Suprapubic skin (tissue), 4 donors: ENCODE measurements around the gene IL2RA. TPM values are rescaled to one million over a fixed set of nuclear protein-coding genes. Genes with fewer than 3 reads are reported as not detected.

Source experiments
- DNase-seq, 2 donors: peaks; one replicate each; pipeline ENCODE4 v3.0.0-alpha.2; 2019; ENCODE audit warnings: low spot score in 2 of 2
- H3K27ac ChIP-seq: fragments of 200-600 bp; sonication (generic); one replicate; pipeline ENCODE4 v1.5.1; 2019
- H3K27me3 ChIP-seq: fragments of 200-600 bp; sonication (generic); one replicate; pipeline ENCODE4 v1.5.1; 2019
- H3K36me3 ChIP-seq: fragments of 200-600 bp; sonication (generic); one replicate; pipeline ENCODE4 v1.5.1; 2019
- H3K4me1 ChIP-seq: fragments of 200-600 bp; sonication (generic); one replicate; pipeline ENCODE4 v1.5.1; 2019
- H3K4me3 ChIP-seq: fragments of 200-600 bp; sonication (generic); one replicate; pipeline ENCODE4 v1.5.1; 2019; ENCODE audit warnings: mild to moderate bottlenecking
- H3K9me3 ChIP-seq: fragments of 200-600 bp; sonication (generic); one replicate; pipeline ENCODE4 v1.5.1; 2019
- EP300 ChIP-seq: sonication (generic); formaldehyde crosslinking; IDR thresholded peaks from one replicate; pipeline ENCODE4 v1.6.1; 2017; ENCODE audit warnings: antibody characterized with exemption
- POLR2A ChIP-seq, 2 donors: fragments of 450-650 bp; IDR thresholded peaks; one replicate each; pipeline ENCODE4 v1.6.1; 2017; ENCODE audit warnings: antibody characterized with exemption in 2 of 2, mild to moderate bottlenecking in 2 of 2, moderate library complexity in 2 of 2
- POLR2AphosphoS5 ChIP-seq, 3 donors: sonication (generic); formaldehyde crosslinking; IDR thresholded peaks; one replicate each; pipeline ENCODE4 v1.6.1; 2017; ENCODE audit warnings: antibody characterized with exemption in 3 of 3
- WGBS: methylation state at CpG from one replicate; pipeline ENCODE4 v1.1.5; 2018; 5-methylcytosine and 5-hydroxymethylcytosine counted together
- total RNA-seq, 4 donors: library from RNA; depleted of rRNA; stranded (reverse); fragments of >200 nt; gene quantifications; one replicate each; pipeline ENCODE4 v1.1.0, GENCODE V29; 2016
- TF ChIP-seq, protein P1 (sequence below), 2 donors: fragments of 200-600 bp in 1 of 2; fragments of 450-650 bp in 1 of 2; sonication (generic) in 1 of 2; IDR thresholded peaks; one replicate each; pipeline ENCODE4 v1.5.1; 2016 to 2019; ENCODE audit warnings: antibody characterized with exemption in 2 of 2, mild to moderate bottlenecking in 1 of 2, moderate library complexity in 1 of 2

Gene IL2RA
- total RNA-seq, 4 donors from 2014 or later, result 0.21 to 0.70 TPM; not detected in 2

DNA sequence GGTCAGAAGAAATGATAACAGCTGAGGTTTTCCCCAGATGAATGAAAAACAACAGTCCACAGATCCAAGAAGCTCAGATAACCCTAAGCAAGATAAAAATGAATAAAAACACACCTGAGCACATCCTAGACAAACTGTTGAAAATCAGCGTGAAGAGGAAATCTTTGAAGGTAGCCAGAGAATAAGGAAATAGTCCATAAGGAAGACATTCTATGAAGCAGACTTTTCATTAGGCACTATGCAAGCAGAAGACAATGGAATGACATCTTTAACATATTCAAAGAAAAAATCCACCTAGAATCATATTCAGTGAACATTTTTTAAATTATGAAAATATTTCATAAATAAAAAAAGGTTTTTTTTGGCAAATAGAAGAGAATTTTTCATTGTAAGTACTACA is 69.8 kb downstream of the IL2RA start:
- WGBS, result 89% methylated on average over 1 of the region's 1 CpG
- no peaks in the 10 kb centered on the region for H3K36me3 ChIP-seq
- no peak for TF ChIP-seq EP300

DNA sequence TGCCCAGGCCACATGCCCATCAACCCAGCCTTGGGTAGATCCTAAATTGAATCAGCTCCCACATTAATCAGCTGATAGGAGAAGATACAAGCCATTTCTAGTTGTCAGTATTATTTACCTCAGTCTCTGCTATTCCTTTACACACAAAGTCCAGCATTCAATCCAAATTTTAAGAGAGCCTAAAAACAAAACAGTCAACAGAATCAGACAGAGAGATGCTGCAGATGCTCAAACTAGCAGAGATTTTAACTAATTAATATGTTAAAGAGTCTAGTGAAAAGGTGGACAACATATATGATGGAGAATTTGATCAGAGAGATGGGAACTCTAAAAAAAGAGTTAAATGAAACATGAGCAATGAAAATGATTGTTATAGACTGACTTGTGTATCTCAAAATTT is 70.5 kb downstream of the IL2RA start:
- no peaks in the 10 kb centered on the region for H3K27me3 ChIP-seq
- TF ChIP-seq, protein P1, sequence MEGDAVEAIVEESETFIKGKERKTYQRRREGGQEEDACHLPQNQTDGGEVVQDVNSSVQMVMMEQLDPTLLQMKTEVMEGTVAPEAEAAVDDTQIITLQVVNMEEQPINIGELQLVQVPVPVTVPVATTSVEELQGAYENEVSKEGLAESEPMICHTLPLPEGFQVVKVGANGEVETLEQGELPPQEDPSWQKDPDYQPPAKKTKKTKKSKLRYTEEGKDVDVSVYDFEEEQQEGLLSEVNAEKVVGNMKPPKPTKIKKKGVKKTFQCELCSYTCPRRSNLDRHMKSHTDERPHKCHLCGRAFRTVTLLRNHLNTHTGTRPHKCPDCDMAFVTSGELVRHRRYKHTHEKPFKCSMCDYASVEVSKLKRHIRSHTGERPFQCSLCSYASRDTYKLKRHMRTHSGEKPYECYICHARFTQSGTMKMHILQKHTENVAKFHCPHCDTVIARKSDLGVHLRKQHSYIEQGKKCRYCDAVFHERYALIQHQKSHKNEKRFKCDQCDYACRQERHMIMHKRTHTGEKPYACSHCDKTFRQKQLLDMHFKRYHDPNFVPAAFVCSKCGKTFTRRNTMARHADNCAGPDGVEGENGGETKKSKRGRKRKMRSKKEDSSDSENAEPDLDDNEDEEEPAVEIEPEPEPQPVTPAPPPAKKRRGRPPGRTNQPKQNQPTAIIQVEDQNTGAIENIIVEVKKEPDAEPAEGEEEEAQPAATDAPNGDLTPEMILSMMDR (IDR thresholded peaks at IDR 0.05), result no peak
- TF ChIP-seq EP300, result no peak
- TF ChIP-seq POLR2AphosphoS5 (IDR thresholded peaks at IDR 0.05), result no peak
- TF ChIP-seq POLR2A (IDR thresholded peaks at IDR 0.05), result no peak
- no peak overlapping the region for H3K4me3 ChIP-seq
- H3K27ac ChIP-seq, result no peak overlapping the region
- no peak for DNase-seq
- H3K4me1 ChIP-seq, result peaks cover 9% of the 10 kb centered on the region
- no peaks in the 10 kb centered on the region for H3K36me3 ChIP-seq
- peaks cover 4% of the 10 kb centered on the region for H3K9me3 ChIP-seq

More for the DNA sequence above, 69.8 kb downstream of the IL2RA start:
- H3K4me1 ChIP-seq, result peaks cover 9% of the 10 kb centered on the region
- DNase-seq, result no peak
- H3K27ac ChIP-seq, result no peak overlapping the region
- no peaks in the 10 kb centered on the region for H3K27me3 ChIP-seq
- no peak overlapping the region for H3K4me3 ChIP-seq
- H3K9me3 ChIP-seq, result peaks cover 4% of the 10 kb centered on the region

DNA sequence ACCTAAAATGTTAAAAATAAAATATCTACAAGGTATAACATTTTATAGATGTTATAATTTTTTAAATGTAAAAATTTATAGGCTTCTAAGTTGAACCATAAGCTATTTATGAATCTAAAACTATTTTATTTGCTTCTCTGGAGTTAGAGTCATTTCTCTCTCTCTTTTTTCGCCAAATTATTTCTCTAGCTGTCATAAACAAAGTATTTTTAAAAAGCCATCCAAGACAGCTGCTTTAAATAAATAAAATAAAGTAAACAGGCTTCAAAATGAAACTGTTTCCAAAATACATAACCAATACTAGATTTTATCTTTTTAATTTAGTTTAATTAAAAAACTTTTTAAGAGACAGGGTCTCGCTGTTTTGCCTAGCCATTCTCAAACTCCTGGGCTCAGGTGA is 72.4 kb downstream of the IL2RA start:
- Histone ChIP-seq H3K4me3 (no peak overlapping the region), H3K4me1 (peaks cover 9% of the 10 kb centered on the region), H3K27me3 (no peaks in the 10 kb centered on the region), H3K9me3 (peaks cover 4% of the 10 kb centered on the region), H3K36me3 (no peaks in the 10 kb centered on the region), H3K27ac (peak overlapping the region; percentile 32)
- 73% methylated on average over 2 of the region's 2 CpGs for WGBS
- TF ChIP-seq POLR2AphosphoS5 (IDR thresholded peaks at IDR 0.05) (no peak), POLR2A (IDR thresholded peaks at IDR 0.05) (no peak), EP300 (no peak)
- TF ChIP-seq, protein P1 (IDR thresholded peaks at IDR 0.05), result no peak
- DNase-seq, result no peak

DNA sequence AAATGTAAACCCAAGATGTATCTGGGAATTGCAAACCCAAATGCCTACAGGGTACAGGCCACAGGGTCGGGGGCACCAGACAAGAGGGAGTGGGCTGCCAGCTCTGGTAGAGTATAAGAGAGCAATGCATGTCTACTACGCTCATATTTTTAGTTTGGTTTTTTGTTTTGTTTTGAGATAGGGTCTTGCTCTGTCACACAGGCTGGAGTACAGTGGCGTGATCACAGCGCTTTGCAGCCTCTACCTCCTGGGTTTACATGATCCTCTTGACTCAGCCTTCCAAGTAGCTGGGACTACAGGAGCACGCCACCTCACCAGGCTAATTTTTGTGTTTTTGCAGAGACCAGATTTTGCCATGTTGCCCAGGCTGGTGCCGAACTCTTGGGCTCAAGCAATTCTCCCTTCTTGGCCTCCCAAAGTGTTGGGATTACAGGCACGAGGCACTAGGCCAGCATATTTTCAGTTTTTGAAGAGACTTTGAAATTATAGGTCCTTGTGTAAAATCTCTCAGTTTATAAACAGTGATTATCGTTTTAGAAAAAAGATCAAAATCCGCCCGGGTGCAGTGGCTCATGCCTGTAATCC is 73.7 kb downstream of the IL2RA start:
- no peak overlapping the region for H3K4me3 ChIP-seq
- WGBS, result 84% methylated on average over 10 of the region's 10 CpGs
- H3K9me3 ChIP-seq, result peaks cover 4% of the 10 kb centered on the region
- no peaks in the 10 kb centered on the region for H3K36me3 ChIP-seq
- H3K4me1 ChIP-seq, result peaks cover 9% of the 10 kb centered on the region
- TF ChIP-seq POLR2AphosphoS5 (IDR thresholded peaks at IDR 0.05), result no peak
- TF ChIP-seq, protein P1 (IDR thresholded peaks at IDR 0.05), result no peak
- no peak for TF ChIP-seq POLR2A (IDR thresholded peaks at IDR 0.05)
- no peak for TF ChIP-seq EP300
- H3K27ac ChIP-seq, result peak overlapping the region; percentile 67
- no peak for DNase-seq
- H3K27me3 ChIP-seq, result no peaks in the 10 kb centered on the region

DNA sequence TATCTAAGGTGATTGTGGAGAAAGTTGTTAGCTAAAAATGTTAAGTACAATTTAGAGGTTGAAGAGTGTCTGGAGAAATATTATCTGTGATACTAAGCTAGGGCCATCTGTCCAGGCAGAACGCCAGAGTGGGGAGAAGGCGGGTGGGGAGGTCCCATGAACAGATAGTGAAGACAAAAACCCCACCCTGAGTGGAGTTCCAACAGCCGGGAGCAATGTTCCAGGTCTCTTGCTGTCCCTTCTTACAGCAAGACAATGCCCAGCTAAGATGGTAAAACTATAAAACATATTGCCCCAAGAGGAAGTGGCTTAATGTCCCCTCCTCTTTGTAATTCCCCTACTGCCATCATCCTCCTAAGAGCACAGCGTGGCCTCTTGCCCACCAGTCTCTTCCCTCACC is 74.4 kb downstream of the IL2RA start:
- 46% methylated on average over 4 of the region's 4 CpGs for WGBS

More for the DNA sequence above, 74.4 kb downstream of the IL2RA start:
- H3K4me1 ChIP-seq, result peaks cover 9% of the 10 kb centered on the region
- H3K36me3 ChIP-seq, result no peaks in the 10 kb centered on the region
- no peak overlapping the region for H3K4me3 ChIP-seq
- TF ChIP-seq POLR2A (IDR thresholded peaks at IDR 0.05) (no peak), POLR2AphosphoS5 (IDR thresholded peaks at IDR 0.05) (no peak), EP300 (no peak)
- TF ChIP-seq, protein P1 (IDR thresholded peaks at IDR 0.05), result no peak
- DNase-seq, result peak in 1 of 2 donors; percentile 84
- H3K27me3 ChIP-seq, result no peaks in the 10 kb centered on the region
- H3K27ac ChIP-seq, result peak overlapping the region; percentile 72
- H3K9me3 ChIP-seq, result peaks cover 4% of the 10 kb centered on the region
